Measurements from ENCODE around the gene CHRNB2.

The CHRNB2 gene

DNA sequence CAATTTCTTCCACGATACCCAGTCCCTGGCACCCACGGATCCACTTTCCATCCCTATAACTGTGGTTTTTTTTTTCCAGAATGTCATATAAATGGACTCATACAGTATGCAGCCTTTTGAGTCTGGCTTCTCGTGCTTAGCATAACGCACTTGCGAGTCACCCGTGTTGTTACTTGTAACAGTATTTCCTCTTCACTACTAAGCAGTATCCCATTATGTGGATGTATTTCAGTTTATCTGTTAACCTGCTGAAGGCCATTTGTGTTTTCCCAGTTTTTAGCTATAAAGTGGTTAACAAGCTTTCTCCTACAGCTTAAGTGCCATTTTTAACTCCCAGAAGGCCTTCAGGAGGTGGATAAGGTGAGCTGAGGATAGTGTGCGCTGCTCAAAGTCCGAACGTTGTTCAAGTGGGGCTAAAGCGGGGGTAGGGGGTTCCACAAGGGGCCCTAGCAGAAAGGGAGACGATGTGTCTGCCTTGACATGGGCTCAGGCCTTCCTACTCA, 39.6 kb downstream of the CHRNB2 start (continued):
- TF ChIP-seq, protein P1, sequence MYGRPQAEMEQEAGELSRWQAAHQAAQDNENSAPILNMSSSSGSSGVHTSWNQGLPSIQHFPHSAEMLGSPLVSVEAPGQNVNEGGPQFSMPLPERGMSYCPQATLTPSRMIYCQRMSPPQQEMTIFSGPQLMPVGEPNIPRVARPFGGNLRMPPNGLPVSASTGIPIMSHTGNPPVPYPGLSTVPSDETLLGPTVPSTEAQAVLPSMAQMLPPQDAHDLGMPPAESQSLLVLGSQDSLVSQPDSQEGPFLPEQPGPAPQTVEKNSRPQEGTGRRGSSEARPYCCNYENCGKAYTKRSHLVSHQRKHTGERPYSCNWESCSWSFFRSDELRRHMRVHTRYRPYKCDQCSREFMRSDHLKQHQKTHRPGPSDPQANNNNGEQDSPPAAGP (tag by site-specific recombination; IDR thresholded peaks at IDR 0.05), result no peak
- TF ChIP-seq, protein P2, sequence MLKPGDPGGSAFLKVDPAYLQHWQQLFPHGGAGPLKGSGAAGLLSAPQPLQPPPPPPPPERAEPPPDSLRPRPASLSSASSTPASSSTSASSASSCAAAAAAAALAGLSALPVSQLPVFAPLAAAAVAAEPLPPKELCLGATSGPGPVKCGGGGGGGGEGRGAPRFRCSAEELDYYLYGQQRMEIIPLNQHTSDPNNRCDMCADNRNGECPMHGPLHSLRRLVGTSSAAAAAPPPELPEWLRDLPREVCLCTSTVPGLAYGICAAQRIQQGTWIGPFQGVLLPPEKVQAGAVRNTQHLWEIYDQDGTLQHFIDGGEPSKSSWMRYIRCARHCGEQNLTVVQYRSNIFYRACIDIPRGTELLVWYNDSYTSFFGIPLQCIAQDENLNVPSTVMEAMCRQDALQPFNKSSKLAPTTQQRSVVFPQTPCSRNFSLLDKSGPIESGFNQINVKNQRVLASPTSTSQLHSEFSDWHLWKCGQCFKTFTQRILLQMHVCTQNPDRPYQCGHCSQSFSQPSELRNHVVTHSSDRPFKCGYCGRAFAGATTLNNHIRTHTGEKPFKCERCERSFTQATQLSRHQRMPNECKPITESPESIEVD (tag by site-specific recombination; IDR thresholded peaks at IDR 0.05), result peak; percentile 93
- TF ChIP-seq, protein P3, sequence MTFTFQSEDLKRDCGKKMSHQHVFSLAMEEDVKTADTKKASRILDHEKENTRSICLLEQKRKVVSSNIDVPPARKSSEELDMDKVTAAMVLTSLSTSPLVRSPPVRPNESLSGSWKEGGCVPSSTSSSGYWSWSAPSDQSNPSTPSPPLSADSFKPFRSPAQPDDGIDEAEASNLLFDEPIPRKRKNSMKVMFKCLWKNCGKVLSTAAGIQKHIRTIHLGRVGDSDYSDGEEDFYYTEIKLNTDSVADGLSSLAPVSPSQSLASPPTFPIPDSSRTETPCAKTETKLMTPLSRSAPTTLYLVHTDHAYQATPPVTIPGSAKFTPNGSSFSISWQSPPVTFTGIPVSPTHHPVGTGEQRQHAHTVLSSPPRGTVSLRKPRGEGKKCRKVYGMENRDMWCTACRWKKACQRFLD (tag by site-specific recombination; IDR thresholded peaks at IDR 0.05), result no peak
- TF ChIP-seq ZNF560 (tag by site-specific recombination; IDR thresholded peaks at IDR 0.05; ENCODE audit: borderline replicate concordance) (no peak), SALL2 (tag by site-specific recombination; IDR thresholded peaks at IDR 0.05; ENCODE audit: borderline replicate concordance) (no peak)

DNA sequence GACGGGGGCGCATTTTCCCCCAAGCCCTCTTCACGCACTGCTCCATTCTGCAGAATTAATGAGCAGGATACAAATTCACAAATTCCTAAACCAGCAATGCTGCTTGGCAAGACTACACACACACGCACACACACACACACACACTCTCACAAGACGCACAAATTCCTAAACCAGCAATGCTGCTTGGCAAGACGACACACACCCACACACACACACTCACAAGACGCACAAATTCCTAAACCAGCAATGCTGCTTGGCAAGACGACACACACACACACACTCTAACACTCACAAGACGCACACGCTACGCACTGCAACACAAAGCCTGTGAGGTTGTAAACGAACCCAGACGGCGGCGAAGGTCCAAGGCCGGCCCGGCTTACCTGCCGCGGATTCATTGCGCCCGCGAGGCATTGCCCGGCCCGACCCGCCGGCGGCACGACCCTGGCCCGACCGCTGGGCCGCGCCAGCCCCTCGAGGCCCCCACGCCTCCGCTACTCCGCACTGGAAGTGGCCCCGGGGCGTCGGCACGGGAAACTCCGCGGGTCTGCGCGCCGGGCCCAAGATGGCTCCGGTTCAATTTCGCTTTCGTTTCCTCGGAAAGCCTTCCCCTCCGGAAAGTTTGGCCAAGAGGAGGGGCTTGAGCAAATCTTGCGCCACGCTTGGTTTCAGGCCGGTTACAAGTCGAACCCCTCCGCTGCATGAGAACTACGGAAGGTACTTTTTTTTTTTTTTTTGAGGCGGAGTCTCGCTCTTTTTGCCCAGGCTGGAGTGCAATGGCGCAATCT, 40.2 kb downstream of the CHRNB2 start, which contains the start of gene ADAR:
Gene ADAR (minus strand): TSS at position 578 of the 788 bp plus-strand sequence. CDS start 180 bp downstream, at position 398.
- H3K9me3 ChIP-seq (ENCODE audit: control insufficient read depth, insufficient read depth, low read depth, low read length), result no peaks in the 10 kb centered on the region
- peak within 1 kb of the TSS; percentile 93 for H3K27ac ChIP-seq (ENCODE audit: extremely low read depth, low read depth, low read length)
- H3K4me3 ChIP-seq (ENCODE audit: low read depth, low read length), result peak within 1 kb of the TSS; percentile 58
- CTCF ChIA-PET, result interaction anchor here (1.3 kb wide), 1 partner anchor 20 kb away, joined by 3 read pairs; no protein-coding TSS in a partner anchor
- H3K4me1 ChIP-seq (ENCODE audit: control insufficient read depth, insufficient read depth, low read length), result peaks cover 18% of the 10 kb centered on the region; the same call in 1 of the 2 replicates
- POLR2A ChIA-PET, result interaction anchor here (0.6 to 0.9 kb wide), 5 partner anchors 8 to 345 kb away, joined by 3 to 20 read pairs (median 3); no protein-coding TSS in a partner anchor
- peaks cover 0 to 16% of the 10 kb centered on the region in 2 experiments; a peak in 1 of 3 replicates for H3K36me3 ChIP-seq (ENCODE audit: control insufficient read depth in 2 of 2, insufficient read depth in 1 of 2, low read length in 2 of 2)
- TF ChIP-seq, protein P4, sequence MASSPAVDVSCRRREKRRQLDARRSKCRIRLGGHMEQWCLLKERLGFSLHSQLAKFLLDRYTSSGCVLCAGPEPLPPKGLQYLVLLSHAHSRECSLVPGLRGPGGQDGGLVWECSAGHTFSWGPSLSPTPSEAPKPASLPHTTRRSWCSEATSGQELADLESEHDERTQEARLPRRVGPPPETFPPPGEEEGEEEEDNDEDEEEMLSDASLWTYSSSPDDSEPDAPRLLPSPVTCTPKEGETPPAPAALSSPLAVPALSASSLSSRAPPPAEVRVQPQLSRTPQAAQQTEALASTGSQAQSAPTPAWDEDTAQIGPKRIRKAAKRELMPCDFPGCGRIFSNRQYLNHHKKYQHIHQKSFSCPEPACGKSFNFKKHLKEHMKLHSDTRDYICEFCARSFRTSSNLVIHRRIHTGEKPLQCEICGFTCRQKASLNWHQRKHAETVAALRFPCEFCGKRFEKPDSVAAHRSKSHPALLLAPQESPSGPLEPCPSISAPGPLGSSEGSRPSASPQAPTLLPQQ (tag by site-specific recombination; IDR thresholded peaks at IDR 0.05), result peak; percentile 70
- TF ChIP-seq KLF9 (tag by site-specific recombination; IDR thresholded peaks at IDR 0.05; ENCODE audit: low read depth) (peak; percentile 48), KLF16 (tag by site-specific recombination; IDR thresholded peaks at IDR 0.05) (no peak), SP2 (tag by site-specific recombination; IDR thresholded peaks at IDR 0.05) (0 out of 2 replicates have a peak, but pooled peaks have one; percentile 42), ZNF24 (tag by site-specific recombination; IDR thresholded peaks at IDR 0.05) (no peak), ZNF221 (tag by site-specific recombination; IDR thresholded peaks at IDR 0.05; ENCODE audit: borderline replicate concordance) (no peak), PRDM1 (tag by site-specific recombination; IDR thresholded peaks at IDR 0.05) (peak; percentile 37; the same call in 1 of the 2 replicates), ZNF610 (tag by site-specific recombination; IDR thresholded peaks at IDR 0.05; ENCODE audit: borderline replicate concordance) (no peak), SCRT2 (tag by site-specific recombination; IDR thresholded peaks at IDR 0.05) (no peak), ZNF175 (tag by site-specific recombination; IDR thresholded peaks at IDR 0.05) (no peak), GLIS2 (tag by site-specific recombination; IDR thresholded peaks at IDR 0.05) (no peak), ZNF350 (tag by site-specific recombination; IDR thresholded peaks at IDR 0.05) (no peak), ZBTB48 (tag by site-specific recombination; IDR thresholded peaks at IDR 0.05) (0 out of 2 replicates have a peak, but pooled peaks have one; percentile 39), ZSCAN30 (tag by site-specific recombination; IDR thresholded peaks at IDR 0.05) (peak; percentile 93), ZNF311 (tag by site-specific recombination; IDR thresholded peaks at IDR 0.05; ENCODE audit: borderline replicate concordance) (no peak), ZNF701 (tag by site-specific recombination; IDR thresholded peaks at IDR 0.05) (no peak), ZNF354C (tag by site-specific recombination; IDR thresholded peaks at IDR 0.05; ENCODE audit: borderline replicate concordance, low read depth) (no peak), ZNF239 (tag by site-specific recombination; IDR thresholded peaks at IDR 0.05) (no peak)
- TF ChIP-seq, protein P5, sequence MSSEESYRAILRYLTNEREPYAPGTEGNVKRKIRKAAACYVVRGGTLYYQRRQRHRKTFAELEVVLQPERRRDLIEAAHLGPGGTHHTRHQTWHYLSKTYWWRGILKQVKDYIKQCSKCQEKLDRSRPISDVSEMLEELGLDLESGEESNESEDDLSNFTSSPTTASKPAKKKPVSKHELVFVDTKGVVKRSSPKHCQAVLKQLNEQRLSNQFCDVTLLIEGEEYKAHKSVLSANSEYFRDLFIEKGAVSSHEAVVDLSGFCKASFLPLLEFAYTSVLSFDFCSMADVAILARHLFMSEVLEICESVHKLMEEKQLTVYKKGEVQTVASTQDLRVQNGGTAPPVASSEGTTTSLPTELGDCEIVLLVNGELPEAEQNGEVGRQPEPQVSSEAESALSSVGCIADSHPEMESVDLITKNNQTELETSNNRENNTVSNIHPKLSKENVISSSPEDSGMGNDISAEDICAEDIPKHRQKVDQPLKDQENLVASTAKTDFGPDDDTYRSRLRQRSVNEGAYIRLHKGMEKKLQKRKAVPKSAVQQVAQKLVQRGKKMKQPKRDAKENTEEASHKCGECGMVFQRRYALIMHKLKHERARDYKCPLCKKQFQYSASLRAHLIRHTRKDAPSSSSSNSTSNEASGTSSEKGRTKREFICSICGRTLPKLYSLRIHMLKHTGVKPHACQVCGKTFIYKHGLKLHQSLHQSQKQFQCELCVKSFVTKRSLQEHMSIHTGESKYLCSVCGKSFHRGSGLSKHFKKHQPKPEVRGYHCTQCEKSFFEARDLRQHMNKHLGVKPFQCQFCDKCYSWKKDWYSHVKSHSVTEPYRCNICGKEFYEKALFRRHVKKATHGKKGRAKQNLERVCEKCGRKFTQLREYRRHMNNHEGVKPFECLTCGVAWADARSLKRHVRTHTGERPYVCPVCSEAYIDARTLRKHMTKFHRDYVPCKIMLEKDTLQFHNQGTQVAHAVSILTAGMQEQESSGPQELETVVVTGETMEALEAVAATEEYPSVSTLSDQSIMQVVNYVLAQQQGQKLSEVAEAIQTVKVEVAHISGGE (tag by site-specific recombination; conservative IDR thresholded peaks at IDR 0.05; ENCODE audit: low read depth), result peak; percentile 82
- TF ChIP-seq, protein P6, sequence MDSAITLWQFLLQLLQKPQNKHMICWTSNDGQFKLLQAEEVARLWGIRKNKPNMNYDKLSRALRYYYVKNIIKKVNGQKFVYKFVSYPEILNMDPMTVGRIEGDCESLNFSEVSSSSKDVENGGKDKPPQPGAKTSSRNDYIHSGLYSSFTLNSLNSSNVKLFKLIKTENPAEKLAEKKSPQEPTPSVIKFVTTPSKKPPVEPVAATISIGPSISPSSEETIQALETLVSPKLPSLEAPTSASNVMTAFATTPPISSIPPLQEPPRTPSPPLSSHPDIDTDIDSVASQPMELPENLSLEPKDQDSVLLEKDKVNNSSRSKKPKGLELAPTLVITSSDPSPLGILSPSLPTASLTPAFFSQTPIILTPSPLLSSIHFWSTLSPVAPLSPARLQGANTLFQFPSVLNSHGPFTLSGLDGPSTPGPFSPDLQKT (IDR thresholded peaks at IDR 0.05; ENCODE audit: borderline replicate concordance, low read depth, low read length), result no peak

All from HEK293 (cell line).